ENCODE measurements around the gene ZNF729.
"Not testable (repeated sequence)": the region's sequence is repeated elsewhere in the genome, so short reads cannot be mapped to it uniquely, and the experiment has no call there.

The ZNF729 gene

DNA sequence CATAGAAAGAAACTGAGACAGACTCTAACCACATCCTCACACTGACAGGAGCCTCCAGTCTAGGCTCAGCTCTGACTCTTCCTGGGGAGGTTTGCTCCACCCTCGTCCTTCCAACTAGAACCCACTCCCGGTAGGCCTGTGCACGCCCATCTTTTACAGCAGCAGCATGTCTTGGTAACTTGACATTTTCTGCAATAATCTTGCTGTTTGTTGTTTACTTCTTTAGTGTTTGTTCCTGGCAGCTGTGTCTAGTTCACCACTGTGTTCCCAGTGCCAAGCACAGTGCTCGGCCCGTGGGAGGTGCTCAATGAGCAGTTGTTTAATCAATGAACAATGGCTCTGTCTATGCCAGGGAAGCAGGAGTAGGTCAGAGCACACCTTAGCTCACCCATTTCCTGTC is 23.1 kb upstream of the ZNF729 start:
- H3K4me3 ChIP-seq (ENCODE audit: control insufficient read depth, low read depth, low read length), result no peak overlapping the region
- TF ChIP-seq, protein P1, sequence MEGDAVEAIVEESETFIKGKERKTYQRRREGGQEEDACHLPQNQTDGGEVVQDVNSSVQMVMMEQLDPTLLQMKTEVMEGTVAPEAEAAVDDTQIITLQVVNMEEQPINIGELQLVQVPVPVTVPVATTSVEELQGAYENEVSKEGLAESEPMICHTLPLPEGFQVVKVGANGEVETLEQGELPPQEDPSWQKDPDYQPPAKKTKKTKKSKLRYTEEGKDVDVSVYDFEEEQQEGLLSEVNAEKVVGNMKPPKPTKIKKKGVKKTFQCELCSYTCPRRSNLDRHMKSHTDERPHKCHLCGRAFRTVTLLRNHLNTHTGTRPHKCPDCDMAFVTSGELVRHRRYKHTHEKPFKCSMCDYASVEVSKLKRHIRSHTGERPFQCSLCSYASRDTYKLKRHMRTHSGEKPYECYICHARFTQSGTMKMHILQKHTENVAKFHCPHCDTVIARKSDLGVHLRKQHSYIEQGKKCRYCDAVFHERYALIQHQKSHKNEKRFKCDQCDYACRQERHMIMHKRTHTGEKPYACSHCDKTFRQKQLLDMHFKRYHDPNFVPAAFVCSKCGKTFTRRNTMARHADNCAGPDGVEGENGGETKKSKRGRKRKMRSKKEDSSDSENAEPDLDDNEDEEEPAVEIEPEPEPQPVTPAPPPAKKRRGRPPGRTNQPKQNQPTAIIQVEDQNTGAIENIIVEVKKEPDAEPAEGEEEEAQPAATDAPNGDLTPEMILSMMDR (IDR thresholded peaks at IDR 0.05; ENCODE audit: control insufficient read depth, insufficient read depth, low read depth, low read length, missing control alignments), result no peak
- no peak for DNase-seq (ENCODE audit: low read depth)

DNA sequence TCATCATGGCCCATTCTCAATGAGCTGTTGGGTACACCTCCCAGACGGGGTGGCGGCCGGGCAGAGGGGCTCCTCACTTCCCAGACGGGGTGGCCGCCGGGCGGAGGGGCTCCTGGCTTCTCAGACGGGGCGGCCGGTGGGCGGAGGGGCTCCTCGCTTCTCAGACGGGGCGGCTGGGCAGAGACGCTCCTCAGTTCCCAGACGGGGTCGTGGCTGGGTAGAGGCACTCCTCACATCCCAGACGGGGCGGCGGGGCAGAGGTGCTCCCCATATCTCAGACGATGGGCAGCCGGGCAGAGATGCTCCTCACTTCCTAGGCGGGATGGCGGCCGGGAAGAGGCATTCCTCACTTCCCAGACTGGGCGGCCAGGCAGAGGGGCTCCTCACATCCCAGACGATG is 35.3 kb downstream of the ZNF729 start:
- H3K4me3 ChIP-seq (ENCODE audit: control insufficient read depth, low read depth, low read length); DNase-seq (ENCODE audit: low read depth): not testable (repeated sequence)

DNA sequence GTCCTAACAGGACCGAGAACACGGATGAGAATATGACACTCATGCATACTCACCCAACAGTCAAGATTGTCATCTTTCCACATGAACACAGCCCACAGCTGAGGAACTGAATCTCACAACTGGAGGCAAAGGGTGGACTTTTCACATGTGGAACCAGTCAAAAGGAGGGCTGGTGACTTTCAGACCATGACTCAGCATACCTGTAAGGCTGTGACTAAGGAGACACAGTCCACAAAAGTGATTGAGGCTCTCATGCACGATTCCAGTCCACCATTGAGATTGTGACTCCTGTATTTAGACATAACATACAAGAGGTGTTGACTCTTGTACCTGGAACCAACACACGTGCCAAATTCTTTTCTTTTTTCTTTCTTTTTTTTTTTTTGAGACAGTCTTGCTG is 40.0 kb downstream of the ZNF729 start:
- TF ChIP-seq, protein P1 (IDR thresholded peaks at IDR 0.05; ENCODE audit: control insufficient read depth, insufficient read depth, low read depth, low read length, missing control alignments), result no peak
- no peak overlapping the region for H3K4me3 ChIP-seq (ENCODE audit: control insufficient read depth, low read depth, low read length)
- DNase-seq (ENCODE audit: low read depth), result no peak

DNA sequence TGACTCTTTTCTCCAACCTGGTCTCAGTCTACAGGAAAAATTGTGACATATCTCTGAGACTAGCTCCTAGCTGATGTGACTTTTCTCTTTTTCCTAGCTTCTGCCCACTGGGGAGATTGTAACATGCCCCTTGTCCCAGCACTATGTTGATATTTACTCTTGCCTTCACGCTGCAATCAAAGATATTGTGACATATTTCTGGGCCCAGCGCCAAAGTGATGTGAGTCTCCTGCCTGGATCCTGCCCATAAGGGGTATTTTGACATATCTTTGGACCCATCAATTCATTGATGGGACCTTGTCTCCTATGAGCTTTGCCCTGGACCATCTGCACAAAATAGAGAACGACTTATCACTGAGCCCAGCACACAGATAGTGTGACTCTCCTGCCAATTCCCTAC is 41.1 kb downstream of the ZNF729 start:
- TF ChIP-seq, protein P1 (IDR thresholded peaks at IDR 0.05; ENCODE audit: control insufficient read depth, insufficient read depth, low read depth, low read length, missing control alignments), result no peak
- no peak overlapping the region for H3K4me3 ChIP-seq (ENCODE audit: control insufficient read depth, low read depth, low read length)
- no peak for DNase-seq (ENCODE audit: low read depth)

DNA sequence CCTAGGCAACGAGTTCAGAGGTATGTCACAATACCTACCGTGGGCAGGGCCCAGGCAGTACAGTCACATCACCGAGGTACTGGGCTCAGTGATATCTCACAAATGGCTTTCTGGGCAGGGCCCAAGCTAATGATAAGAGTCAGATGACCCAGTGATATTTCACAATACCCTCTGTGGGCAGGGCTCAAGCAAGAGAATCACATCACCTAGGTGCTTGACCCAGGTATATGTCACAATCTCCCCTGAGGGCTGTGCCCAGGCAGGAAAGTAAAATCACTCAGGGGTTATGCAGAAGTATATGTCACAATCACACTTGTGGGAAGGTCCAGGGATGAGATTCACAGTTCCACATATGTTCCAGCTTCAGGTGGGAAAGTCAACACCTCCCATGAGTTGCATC is 45.3 kb downstream of the ZNF729 start:
- no peak overlapping the region for H3K4me3 ChIP-seq (ENCODE audit: control insufficient read depth, low read depth, low read length)
- DNase-seq (ENCODE audit: low read depth), result no peak
- TF ChIP-seq, protein P1 (IDR thresholded peaks at IDR 0.05; ENCODE audit: control insufficient read depth, insufficient read depth, low read depth, low read length, missing control alignments), result no peak

DNA sequence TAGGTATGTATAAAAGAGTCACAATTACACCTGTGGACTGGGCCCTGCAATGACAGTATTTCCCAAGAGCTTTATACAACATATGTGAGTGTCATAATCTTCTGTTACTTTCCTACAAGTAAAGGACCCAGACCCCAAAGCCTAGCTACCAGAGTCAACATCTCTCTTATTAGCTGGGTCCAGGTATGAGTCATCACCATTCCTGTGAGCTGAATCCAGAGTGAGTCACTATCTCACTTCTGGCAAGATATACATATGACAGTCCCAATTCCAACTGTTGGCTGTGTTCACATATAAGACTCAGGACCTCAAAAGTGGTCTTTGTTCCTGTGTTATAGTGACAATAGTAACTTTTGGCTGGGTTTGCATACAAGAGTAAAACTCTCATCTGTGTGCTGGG is 46.7 kb downstream of the ZNF729 start:
- no peak for DNase-seq (ENCODE audit: low read depth)
- TF ChIP-seq, protein P1 (IDR thresholded peaks at IDR 0.05; ENCODE audit: control insufficient read depth, insufficient read depth, low read depth, low read length, missing control alignments), result no peak
- H3K4me3 ChIP-seq (ENCODE audit: control insufficient read depth, low read depth, low read length), result no peak overlapping the region

DNA sequence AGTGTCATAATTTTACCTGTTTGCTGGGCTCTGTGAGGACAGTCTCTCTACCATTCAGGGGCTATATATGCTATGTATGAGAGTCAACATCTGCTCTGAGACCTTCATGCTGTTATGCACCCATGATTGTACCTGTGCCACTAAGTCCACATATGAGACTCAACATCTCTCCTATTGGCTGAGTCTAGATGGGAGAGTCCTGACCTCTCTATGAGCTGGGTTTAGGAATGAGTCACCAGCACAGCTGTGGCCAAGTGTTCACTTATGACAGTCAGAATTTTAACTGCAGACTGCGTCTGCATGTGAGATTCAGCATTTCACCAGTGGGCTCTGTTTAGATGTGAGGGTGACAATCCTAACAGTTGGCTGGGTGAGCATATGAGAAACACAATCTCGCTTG is 49.5 kb downstream of the ZNF729 start:
- DNase-seq (ENCODE audit: low read depth), result no peak
- no peak overlapping the region for H3K4me3 ChIP-seq (ENCODE audit: control insufficient read depth, low read depth, low read length)
- TF ChIP-seq, protein P1 (IDR thresholded peaks at IDR 0.05; ENCODE audit: control insufficient read depth, insufficient read depth, low read depth, low read length, missing control alignments), result no peak

Measured in AG09309 (cell line).